Epithelial cell of proximal tubule (primary cell): Measurements from ENCODE around the gene TRIM62. TPM values are rescaled to one million over a fixed set of nuclear protein-coding genes. Genes with fewer than 3 reads are reported as not detected.
"Not testable (repeated sequence)": the region's sequence is repeated elsewhere in the genome, so short reads cannot be mapped to it uniquely, and the experiment has no call there.

Source experiments
- DNase-seq: peaks from one replicate; pipeline ENCODE4 v3.0.0-alpha.2; 2011; ENCODE audit warnings: low read depth
- H3K4me3 ChIP-seq: 2 replicates; pipeline ENCODE4 v1.5.1; 2011; ENCODE audit warnings: low read depth, mild to moderate bottlenecking, low read length
- CTCF ChIP-seq: conservative IDR thresholded peaks from 2 replicates; pipeline ENCODE4 v1.5.1; 2012; ENCODE audit warnings: low read depth, mild to moderate bottlenecking, low read length
- total RNA-seq: library from RNA; depleted of rRNA; stranded (reverse); fragments of >200 nt; gene quantifications from 2 replicates; pipeline ENCODE4 v1.2.3, GENCODE V29; 2015

Gene TRIM62
- total RNA-seq, 1 donor from 2014 or later = 1.4 TPM

GRCh38 chr1:33128781-33129180, 53.1 kb downstream of the TRIM62 start:
- TF ChIP-seq CTCF = no peak
- H3K4me3 ChIP-seq = no peak overlapping the region
- no peak for DNase-seq

- peak; percentile 93 for DNase-seq
- H3K4me3 ChIP-seq = peak overlapping the region; percentile 66
- TF ChIP-seq CTCF = peak; percentile 96
These were observed 54.6 kb downstream of the TRIM62 start for GRCh38 chr1:33127001-33127823.

- TF ChIP-seq CTCF = no peak
- DNase-seq = no peak
- peak overlapping the region; percentile 66 for H3K4me3 ChIP-seq
These were observed 55.3 kb downstream of the TRIM62 start for GRCh38 chr1:33126411-33127000.

- DNase-seq, H3K4me3 ChIP-seq: not testable (repeated sequence)
These were observed 57.2 kb downstream of the TRIM62 start for GRCh38 chr1:33124647-33125046.

- TF ChIP-seq CTCF = no peak
- H3K4me3 ChIP-seq = no peak overlapping the region
- no peak for DNase-seq
These were observed 58.6 kb downstream of the TRIM62 start for GRCh38 chr1:33123266-33123665.

GRCh38 chr1:33122483-33123178, 59.2 kb downstream of the TRIM62 start:
- no peak for DNase-seq
- no peak overlapping the region for H3K4me3 ChIP-seq
- no peak for TF ChIP-seq CTCF

- DNase-seq = no peak
- H3K4me3 ChIP-seq = no peak overlapping the region
- no peak for TF ChIP-seq CTCF
These were observed 60.1 kb downstream of the TRIM62 start for GRCh38 chr1:33121728-33122127.
